ENCODE results near the gene PDZD7.
"Not testable (repeated sequence)": the region's sequence is repeated elsewhere in the genome, so short reads cannot be mapped to it uniquely, and the experiment has no call there.

- TF ChIP-seq POLR2A (IDR thresholded peaks at IDR 0.05; ENCODE audit: extremely low read depth, insufficient read length); CTCF (IDR thresholded peaks at IDR 0.05; ENCODE audit: low read depth, low read length); MAX (IDR thresholded peaks at IDR 0.05; ENCODE audit: low read depth, low read length); MYC (IDR thresholded peaks at IDR 0.05; ENCODE audit: low read depth, low read length): not testable (repeated sequence)
Observed at GRCh38 chr10:101034404-101034803, 3.5 kb upstream of the PDZD7 start.

Data from NB4 (cell line).